BLaER1 (cell line): ENCODE measurements around the gene OR14A16.

Source experiments
- H3K27ac ChIP-seq: shearing (Covaris generic); formaldehyde crosslinking; 2 replicates; pipeline ENCODE4 v1.8.1; 2022
- H3K27me3 ChIP-seq: shearing (Covaris generic); formaldehyde crosslinking; 2 replicates; pipeline ENCODE4 v1.8.1; 2022
- H3K36me3 ChIP-seq: shearing (Covaris generic); formaldehyde crosslinking; 2 replicates; pipeline ENCODE4 v1.8.1; 2022
- H3K4me1 ChIP-seq: shearing (Covaris generic); formaldehyde crosslinking; 2 replicates; pipeline ENCODE4 v1.8.1; 2022
- H3K4me2 ChIP-seq: shearing (Covaris generic); formaldehyde crosslinking; 2 replicates; pipeline ENCODE4 v1.8.1; 2022
- H3K4me3 ChIP-seq: shearing (Covaris generic); formaldehyde crosslinking; 2 replicates; pipeline ENCODE4 v1.8.1; 2022
- H3K9ac ChIP-seq: shearing (Covaris generic); formaldehyde crosslinking; 2 replicates; pipeline ENCODE4 v1.8.1; 2022
- H3K9me3 ChIP-seq: shearing (Covaris generic); formaldehyde crosslinking; 2 replicates; pipeline ENCODE4 v1.8.1; 2022
- H4K20me1 ChIP-seq: shearing (Covaris generic); formaldehyde crosslinking; 2 replicates; pipeline ENCODE4 v1.8.1; 2022
- Cebpa-rat ChIP-seq: shearing (Covaris generic); IDR thresholded peaks from 2 replicates; pipeline ENCODE4 v1.8.1; 2022

Gene OR14A16

DNA sequence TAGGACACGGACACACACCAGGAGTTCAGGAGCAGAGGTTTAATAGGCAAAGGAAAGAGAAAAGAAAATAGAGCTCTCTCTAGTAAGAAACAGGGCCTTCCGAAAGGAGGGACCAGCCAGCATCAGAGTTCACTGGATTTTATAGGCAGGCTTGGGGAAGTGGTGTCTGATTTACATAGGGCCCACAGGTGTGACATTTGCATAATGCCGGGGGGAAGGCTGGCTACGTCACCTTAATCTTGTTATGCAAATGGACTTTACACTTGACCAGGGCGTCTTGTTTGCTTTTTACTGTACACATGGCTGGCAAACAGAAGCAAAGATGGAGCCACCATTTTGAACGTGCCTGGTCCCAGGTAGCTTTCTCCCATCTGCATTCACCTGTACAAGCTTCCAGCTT is at the start of gene OR14A16:
OR14A16 (minus strand) TSS at position 97 of the 400 bp plus-strand sequence. CDS start 8,390 bp downstream, outside the sequence.
- H3K4me2 ChIP-seq: no peak within 1 kb of the TSS
- no peak within 1 kb of the TSS for H3K27ac ChIP-seq
- H3K9me3 ChIP-seq: no peaks in the 10 kb centered on the region
- H3K27me3 ChIP-seq: no peaks in the 10 kb centered on the region
- no peaks in the 10 kb centered on the region for H3K36me3 ChIP-seq
- no peak for TF ChIP-seq Cebpa-rat
- no peaks in the 10 kb centered on the region for H3K4me1 ChIP-seq
- H3K9ac ChIP-seq: no peak within 1 kb of the TSS
- no peaks in the 10 kb centered on the region for H4K20me1 ChIP-seq
- no peak within 1 kb of the TSS for H3K4me3 ChIP-seq

GRCh38 chr1:247865416-247865815 is 41.5 kb upstream of the OR14A16 start:
- Histone ChIP-seq H3K9ac (no peak overlapping the region), H4K20me1 (no peaks in the 10 kb centered on the region), H3K27me3 (no peaks in the 10 kb centered on the region), H3K9me3 (0 out of 2 replicates have a peak, but pooled peaks cover 4% of the 10 kb centered on the region), H3K4me3 (no peak overlapping the region), H3K36me3 (peaks cover 32% of the 10 kb centered on the region), H3K27ac (no peak overlapping the region), H3K4me1 (no peaks in the 10 kb centered on the region), H3K4me2 (no peak overlapping the region)
- no peak for TF ChIP-seq Cebpa-rat

DNA sequence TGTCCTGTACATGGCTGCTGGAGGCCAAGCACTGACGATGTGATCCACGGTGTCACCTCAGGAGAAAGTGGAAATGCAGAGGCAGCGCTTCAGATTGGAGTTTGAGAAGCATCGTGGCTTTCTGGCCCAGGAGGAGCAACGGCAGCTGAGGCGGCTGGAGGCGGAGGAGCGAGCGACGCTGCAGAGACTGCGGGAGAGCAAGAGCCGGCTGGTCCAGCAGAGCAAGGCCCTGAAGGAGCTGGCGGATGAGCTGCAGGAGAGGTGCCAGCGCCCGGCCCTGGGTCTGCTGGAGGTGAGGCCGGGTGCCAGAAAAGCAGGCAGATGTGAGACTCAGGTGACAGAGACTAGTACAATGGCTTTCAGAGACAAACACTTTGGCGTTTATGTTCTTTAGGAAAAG is 40.7 kb upstream of the OR14A16 start:
- Histone ChIP-seq H3K4me2 (no peak overlapping the region), H3K9ac (no peak overlapping the region), H4K20me1 (no peaks in the 10 kb centered on the region), H3K27ac (no peak overlapping the region), H3K4me3 (no peak overlapping the region), H3K27me3 (no peaks in the 10 kb centered on the region), H3K4me1 (no peaks in the 10 kb centered on the region), H3K9me3 (no peaks in the 10 kb centered on the region), H3K36me3 (peaks cover 25% of the 10 kb centered on the region)
- TF ChIP-seq Cebpa-rat: no peak

- no peak for TF ChIP-seq Cebpa-rat
These were observed 38.8 kb upstream of the OR14A16 start for GRCh38 chr1:247862756-247863155.

GRCh38 chr1:247857985-247858619 is 34.2 kb upstream of the OR14A16 start:
- Histone ChIP-seq H3K9me3 (peaks cover 8% of the 10 kb centered on the region; the same call in 1 of the 2 replicates), H3K4me3 (peak overlapping the region; percentile 72), H3K27ac (no peak overlapping the region), H4K20me1 (no peaks in the 10 kb centered on the region), H3K27me3 (no peaks in the 10 kb centered on the region), H3K9ac (peak overlapping the region; percentile 77; the same call in 1 of the 2 replicates), H3K4me1 (no peaks in the 10 kb centered on the region; the same call in 1 of the 2 replicates), H3K36me3 (no peaks in the 10 kb centered on the region), H3K4me2 (peak overlapping the region; percentile 80)
- TF ChIP-seq Cebpa-rat: no peak

More at GRCh38 chr1:247862756-247863155, 38.8 kb upstream of the OR14A16 start:
- H3K4me2 ChIP-seq: no peak overlapping the region
- no peaks in the 10 kb centered on the region for H3K27me3 ChIP-seq
- H3K27ac ChIP-seq: no peak overlapping the region
- H3K4me1 ChIP-seq: no peaks in the 10 kb centered on the region; the same call in 1 of the 2 replicates
- H3K4me3 ChIP-seq: no peak overlapping the region
- H3K9ac ChIP-seq: no peak overlapping the region
- H4K20me1 ChIP-seq: no peaks in the 10 kb centered on the region
- no peaks in the 10 kb centered on the region for H3K9me3 ChIP-seq
- peaks cover 6% of the 10 kb centered on the region; the same call in 1 of the 2 replicates for H3K36me3 ChIP-seq

DNA sequence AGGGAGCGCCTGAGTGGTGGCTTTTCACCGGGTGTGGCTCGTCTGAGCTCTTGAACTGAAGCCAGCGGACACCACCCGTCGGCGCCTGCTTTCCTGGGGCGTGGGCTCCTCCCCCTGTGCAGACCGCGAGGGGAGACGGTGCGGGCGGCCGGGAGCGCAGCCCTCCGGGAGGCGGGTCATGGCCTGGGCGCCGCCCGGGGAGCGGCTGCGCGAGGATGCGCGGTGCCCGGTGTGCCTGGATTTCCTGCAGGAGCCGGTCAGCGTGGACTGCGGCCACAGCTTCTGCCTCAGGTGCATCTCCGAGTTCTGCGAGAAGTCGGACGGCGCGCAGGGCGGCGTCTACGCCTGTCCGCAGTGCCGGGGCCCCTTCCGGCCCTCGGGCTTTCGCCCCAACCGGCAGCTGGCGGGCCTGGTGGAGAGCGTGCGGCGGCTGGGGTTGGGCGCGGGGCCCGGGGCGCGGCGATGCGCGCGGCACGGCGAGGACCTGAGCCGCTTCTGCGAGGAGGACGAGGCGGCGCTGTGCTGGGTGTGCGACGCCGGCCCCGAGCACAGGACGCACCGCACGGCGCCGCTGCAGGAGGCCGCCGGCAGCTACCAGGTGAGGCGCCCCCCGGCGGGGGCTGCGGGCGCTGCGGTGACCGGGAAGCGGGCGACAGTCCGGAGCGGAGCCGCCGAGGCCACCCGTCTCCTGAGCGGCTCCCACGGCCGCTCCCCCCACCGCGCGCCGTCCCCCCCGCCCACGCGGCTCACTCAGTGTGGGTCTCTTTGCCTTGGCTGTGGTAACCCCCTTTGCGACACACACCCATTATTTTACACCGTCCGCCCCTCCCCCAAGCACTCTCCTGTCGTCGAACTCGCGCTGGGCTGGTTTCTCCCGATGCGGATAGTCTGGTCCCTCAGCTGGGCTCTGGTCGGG is 33.4 kb upstream of the OR14A16 start, which contains the start of gene TRIM58:
TRIM58 (plus strand) TSS at position 119 of the 916 bp plus-strand sequence; CDS start at position 179, 60 bp downstream.
- H3K4me1 ChIP-seq: peaks cover 2% of the 10 kb centered on the region; the same call in 1 of the 2 replicates
- no peaks in the 10 kb centered on the region for H3K27me3 ChIP-seq
- peak within 1 kb of the TSS; percentile 72 for H3K4me3 ChIP-seq
- no peaks in the 10 kb centered on the region for H4K20me1 ChIP-seq
- H3K36me3 ChIP-seq: no peaks in the 10 kb centered on the region
- peak within 1 kb of the TSS; percentile 80 for H3K4me2 ChIP-seq
- no peak for TF ChIP-seq Cebpa-rat
- peaks cover 8% of the 10 kb centered on the region; the same call in 1 of the 2 replicates for H3K9me3 ChIP-seq
- H3K27ac ChIP-seq: peak within 1 kb of the TSS; percentile 53; the same call in 1 of the 2 replicates
- H3K9ac ChIP-seq: peak within 1 kb of the TSS; percentile 77

DNA sequence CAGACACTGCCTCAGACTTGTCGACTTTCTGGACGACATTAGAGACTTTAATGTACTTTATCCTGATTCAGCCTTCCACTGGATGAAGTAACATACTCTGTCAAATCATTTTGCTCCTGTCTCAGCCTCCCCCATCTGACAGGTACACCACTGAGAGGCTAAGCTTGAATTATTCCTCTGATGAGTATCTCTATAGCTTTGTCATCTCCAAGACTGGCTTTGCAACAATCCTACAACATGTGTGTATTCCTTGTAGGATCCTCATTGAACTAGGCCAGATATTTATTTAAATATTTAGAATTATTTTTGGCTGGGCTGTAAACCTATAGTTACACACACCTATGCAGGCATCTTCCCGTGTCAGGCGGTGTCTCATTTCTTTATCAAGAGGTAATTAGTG is 32.0 kb upstream of the OR14A16 start:
- peaks cover 8% of the 10 kb centered on the region; the same call in 1 of the 2 replicates for H3K9me3 ChIP-seq
- H3K36me3 ChIP-seq: no peaks in the 10 kb centered on the region
- H3K4me3 ChIP-seq: no peak overlapping the region
- no peaks in the 10 kb centered on the region for H3K27me3 ChIP-seq
- H3K27ac ChIP-seq: no peak overlapping the region
- peaks cover 6% of the 10 kb centered on the region; the same call in 1 of the 2 replicates for H3K4me1 ChIP-seq
- no peaks in the 10 kb centered on the region for H4K20me1 ChIP-seq
- no peak overlapping the region for H3K9ac ChIP-seq
- TF ChIP-seq Cebpa-rat: no peak
- no peak overlapping the region for H3K4me2 ChIP-seq

DNA sequence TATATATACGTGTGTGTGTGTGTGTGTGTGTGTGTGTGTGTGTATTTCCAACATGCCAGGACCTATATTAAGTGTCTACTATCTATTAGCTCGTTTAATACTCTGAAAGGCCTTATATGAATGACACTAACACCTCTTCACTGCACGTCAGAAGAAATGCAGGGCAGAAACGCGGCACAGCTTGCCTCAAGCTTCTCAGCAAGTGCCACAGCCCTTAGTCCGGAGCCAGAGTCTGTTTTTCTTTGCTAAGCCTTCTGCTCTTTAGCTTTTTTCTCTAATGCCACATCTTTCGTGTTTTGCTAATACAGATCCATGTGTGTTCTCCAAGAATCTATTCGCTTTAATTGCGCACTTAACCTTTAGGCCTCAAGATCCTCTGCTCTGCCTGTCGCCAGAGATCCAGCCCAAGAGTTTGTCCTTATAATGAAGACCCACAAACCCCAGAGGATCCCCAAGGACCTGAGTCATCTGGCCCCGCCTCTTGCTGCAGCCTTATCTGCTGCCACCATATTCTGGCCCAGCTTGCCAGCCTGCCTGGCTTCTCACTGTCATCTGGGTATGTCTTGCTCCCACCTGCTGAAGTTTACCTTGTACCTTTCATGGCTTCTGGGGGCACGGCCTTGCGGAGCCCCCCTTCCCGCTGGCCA is 31.1 kb upstream of the OR14A16 start:
- no peak overlapping the region for H3K27ac ChIP-seq
- no peak for TF ChIP-seq Cebpa-rat
- H4K20me1 ChIP-seq: no peaks in the 10 kb centered on the region
- peaks cover 8% of the 10 kb centered on the region; the same call in 1 of the 2 replicates for H3K9me3 ChIP-seq
- H3K4me1 ChIP-seq: peaks cover 6% of the 10 kb centered on the region; the same call in 1 of the 2 replicates
- H3K27me3 ChIP-seq: no peaks in the 10 kb centered on the region
- H3K9ac ChIP-seq: no peak overlapping the region
- H3K4me2 ChIP-seq: no peak overlapping the region
- no peak overlapping the region for H3K4me3 ChIP-seq
- no peaks in the 10 kb centered on the region for H3K36me3 ChIP-seq

DNA sequence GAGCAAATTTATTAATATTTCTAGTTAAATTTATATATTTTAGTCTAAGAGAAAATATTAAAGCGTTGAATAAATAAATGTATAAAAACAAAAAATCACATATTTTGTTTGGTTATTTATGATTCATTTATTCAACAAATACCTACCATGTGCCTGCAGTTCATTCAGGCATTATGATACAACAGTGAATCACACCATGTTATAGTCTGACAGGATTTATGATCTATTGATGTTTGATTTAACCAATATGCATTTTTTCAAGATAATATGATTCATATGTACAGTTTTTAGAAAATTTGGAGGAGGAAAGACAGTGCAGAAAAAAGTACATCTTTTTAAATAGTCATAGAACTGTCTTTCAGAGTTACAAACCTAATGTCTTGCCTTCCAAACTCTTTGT is 25.7 kb upstream of the OR14A16 start:
- no peaks in the 10 kb centered on the region for H3K36me3 ChIP-seq

More for the DNA sequence above, 25.7 kb upstream of the OR14A16 start:
- TF ChIP-seq Cebpa-rat: no peak
- Histone ChIP-seq H4K20me1 (no peaks in the 10 kb centered on the region), H3K9me3 (no peaks in the 10 kb centered on the region), H3K4me1 (0 out of 2 replicates have a peak, but pooled peaks cover 6% of the 10 kb centered on the region), H3K4me2 (no peak overlapping the region), H3K27me3 (no peaks in the 10 kb centered on the region), H3K4me3 (no peak overlapping the region), H3K27ac (no peak overlapping the region), H3K9ac (no peak overlapping the region)
